HG02678 (cell line): ENCODE measurements around the gene GCGR.
A peak's percentile ranks its signal among the peaks of the same experiment; 100 is the strongest.

Experiments used
- ATAC-seq: cut with Tn5 transposase; IDR thresholded peaks from one replicate; pipeline ENCODE4 v1.9.1; 2021; ENCODE audit warnings: mild to moderate bottlenecking, moderate library complexity; ENCODE audit not compliant: unreplicated experiment

Gene GCGR

DNA sequence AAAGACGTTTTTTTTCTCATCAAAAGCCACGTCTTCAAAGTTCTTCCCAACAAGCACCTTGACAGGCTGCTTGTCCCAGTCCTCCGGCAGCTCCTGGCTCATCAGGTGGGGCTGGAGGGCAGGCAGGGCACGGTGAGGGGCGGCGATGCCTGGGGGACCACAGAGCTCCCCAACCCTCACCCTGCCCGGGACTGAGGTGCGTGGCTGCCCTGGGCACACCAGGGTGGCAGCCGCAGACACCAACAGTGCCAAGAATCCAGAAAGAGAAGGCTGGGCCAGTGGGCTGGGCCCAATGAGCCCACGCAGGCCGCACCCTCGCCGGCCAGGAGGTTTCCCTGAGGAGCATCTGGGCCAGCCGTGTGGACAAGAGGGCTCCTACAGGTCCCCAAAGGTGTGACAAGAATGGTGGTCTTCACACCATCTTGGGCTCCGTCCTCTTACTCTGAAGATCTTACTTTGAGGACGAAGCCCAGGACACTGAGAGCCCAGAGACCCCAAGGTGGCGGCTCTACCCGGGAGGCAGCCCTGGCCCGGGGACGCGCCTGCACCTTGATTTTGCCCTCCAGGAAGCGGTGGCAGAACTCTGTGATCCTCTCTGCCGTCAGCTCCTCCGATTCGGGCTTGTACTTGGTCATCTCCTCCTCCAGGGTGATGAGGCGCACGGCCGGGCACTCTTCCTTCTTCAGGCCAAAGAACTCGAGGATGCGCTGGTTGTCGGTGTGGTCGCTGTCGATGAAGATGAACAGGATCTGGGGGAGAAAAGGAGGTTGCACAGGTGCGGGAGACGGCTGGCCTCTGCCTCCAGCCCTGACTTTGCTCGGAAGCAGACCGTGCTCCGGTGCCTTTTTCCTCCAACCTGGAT is 42.2 kb downstream of the GCGR start:
- ATAC-seq: no peak

DNA sequence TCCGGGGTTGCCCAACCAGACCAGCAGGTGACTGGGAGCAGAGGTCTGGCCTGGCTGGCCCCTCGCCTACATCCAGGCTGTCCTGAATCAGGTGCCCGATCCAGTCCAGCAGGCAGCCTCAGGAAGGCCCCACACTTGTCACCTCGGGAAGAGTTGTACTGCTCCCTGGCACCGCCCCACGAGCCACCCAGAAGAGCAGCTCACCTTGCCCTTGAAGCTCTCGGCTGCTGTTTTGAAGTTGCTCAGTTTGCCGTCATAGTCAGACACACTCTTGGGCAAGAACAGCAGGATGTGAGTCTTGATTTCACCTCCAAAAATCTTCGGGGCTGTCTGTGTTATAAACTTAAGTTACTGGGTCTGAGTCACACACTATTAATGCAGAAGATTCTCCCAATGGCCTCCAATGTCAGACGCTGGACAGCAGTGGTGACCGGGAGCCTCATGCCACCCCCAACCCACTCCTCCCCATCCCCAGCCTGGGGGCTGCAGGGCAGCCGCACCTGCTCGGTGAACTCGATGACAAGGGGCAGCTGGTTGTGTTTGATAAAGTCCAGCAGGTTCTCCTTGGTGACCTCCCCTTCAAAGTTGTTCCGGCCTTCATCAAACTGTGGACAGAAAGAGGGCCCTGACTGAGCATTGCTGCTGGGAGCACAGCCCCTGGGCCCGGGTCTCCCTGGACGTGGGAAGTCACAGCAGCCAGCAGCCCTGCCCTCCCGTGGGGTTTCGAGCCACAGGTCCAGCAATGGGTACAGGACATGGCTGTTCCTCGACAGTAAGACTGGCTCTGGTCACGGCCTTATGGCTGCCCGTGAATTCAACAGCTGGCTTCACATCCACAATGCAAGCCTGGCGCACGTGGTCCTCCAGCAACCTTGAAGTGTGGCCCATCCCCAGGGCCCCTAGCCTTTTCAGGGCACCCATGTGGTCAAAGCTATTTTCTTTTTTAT is 43.1 kb downstream of the GCGR start:
- no peak for ATAC-seq

DNA sequence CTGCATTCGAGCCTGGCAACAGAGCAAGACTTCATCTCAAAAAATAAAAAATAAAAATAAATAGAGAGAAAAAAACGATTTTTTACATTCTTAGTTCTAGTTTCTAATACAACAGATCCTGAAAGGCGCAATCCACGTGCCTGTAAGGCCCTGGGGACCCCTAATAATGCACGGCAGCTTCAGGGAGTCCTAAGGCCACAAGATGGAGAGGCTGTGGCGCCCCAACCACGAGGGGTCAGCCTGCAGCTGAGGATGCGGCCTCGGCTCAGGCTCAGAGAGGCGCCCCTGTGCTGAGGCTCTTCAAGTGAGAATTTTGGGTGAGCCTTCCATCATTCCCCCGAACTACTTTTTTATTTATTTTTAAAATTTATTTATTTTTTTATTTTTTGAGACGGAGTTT is 45.5 kb downstream of the GCGR start:
- no peak for ATAC-seq

DNA sequence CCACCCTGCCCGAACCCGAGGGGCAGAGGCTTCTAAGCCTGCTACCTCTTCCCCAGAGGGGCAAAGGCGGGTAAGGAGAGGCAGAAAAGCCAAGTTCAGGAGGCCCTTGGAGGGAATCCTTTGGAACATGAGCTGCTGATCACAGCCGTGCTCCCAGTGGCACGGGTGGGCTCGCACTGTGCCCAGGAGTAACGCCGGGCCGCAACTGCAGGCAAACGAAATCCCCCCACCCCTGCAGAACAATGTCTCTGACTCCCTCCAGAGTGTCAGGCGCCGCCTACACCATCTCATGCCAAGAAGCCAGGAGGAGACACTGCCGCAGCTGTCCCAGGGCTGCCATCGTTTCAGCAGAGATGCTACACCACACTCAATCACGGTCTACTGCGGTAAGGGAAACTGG is 47.5 kb downstream of the GCGR start:
- ATAC-seq: no peak

DNA sequence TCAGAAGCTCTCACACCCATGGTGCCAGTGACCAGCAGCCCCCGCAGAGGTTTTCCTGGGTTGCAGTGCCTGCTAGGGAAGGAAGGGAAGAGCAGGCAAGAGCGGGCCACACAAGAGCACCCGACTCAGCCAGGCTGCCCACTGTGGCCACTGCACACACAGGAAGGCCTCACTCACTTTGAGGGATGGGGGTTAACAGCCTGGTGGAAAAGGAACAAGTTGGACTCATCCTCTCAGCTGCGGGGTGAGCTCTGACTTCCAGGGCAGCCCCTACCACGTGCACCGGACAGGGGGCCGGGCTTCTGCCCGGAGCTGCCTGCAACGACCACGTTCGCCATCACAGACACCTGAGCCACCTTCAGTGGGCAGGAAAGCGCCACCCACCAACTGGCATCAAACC is 48.3 kb downstream of the GCGR start:
- ATAC-seq: no peak

DNA sequence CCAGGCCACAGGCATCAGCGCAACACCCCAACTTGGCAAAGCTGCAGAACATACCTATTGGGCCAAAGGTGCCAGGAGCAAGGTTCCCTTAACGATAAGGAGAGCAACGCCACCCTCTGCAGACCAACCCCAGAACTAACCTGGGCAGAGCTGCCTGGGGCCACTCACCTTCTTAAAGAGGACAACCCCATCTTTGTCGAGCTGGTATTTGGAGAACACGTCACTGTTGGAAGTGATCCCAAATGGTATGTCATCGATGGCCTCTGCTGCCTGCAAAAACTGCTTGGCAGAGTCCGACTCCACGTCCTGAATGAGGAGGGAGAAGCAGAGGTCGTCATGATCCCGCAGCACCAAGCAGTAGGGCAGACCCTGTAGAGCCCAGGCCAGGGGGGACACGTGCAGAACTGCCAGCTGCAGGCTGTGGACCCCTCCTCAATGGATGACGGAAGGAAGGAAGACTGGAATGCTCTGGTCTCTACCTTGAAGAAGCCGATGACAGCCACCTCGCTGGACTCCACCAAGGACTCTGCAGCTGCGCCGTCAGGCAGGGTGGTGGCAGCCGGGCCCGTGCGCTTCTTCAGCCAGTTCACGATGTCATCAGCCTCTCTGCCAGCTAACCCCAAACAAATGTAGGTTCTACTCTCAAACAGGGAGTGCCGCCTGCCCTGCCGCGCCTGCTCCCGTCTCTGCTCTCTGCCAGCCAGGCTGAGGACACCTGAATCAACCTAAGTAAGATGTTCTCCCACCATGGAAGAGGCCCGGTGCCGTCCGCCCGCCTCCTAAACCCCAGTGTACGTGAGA is 51.2 kb downstream of the GCGR start:
- no peak for ATAC-seq

DNA sequence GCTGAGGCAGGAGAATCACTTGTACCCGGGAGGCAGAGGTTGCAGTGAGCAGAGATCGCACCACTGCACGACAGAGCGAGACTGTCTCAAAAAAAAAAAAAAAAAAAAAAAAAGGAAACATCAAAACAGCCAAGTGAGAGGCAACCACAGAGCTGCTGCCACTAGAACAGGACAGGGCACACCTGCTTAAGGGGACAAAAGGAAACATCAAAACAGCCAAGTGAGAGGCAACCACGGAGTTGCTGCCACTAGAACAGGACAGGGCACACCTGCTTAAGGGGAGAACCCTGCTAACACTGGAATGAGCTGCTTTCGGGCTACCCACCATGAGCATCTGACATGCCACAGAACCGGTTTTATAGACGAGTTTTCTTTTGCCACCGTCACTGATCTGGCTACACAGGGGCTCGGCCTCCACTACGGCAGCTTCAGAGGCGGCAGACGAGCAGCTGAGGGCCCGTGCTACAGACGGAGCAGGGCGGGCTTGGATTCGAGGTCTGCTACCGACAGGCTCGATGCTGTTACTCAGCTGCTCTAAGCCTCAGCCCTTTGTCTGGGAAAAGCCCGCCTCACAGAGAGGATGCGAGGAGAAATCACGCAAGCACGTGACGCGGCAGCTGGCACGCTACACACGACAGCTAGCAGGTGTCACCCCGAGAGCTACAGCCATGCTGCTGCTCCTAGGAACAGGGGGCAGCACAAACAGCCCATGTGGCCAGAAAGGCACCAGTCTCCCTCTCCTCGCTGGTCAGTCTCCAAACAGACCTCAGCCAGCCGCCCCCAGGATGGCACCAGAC is 54.4 kb downstream of the GCGR start:
- no peak for ATAC-seq

DNA sequence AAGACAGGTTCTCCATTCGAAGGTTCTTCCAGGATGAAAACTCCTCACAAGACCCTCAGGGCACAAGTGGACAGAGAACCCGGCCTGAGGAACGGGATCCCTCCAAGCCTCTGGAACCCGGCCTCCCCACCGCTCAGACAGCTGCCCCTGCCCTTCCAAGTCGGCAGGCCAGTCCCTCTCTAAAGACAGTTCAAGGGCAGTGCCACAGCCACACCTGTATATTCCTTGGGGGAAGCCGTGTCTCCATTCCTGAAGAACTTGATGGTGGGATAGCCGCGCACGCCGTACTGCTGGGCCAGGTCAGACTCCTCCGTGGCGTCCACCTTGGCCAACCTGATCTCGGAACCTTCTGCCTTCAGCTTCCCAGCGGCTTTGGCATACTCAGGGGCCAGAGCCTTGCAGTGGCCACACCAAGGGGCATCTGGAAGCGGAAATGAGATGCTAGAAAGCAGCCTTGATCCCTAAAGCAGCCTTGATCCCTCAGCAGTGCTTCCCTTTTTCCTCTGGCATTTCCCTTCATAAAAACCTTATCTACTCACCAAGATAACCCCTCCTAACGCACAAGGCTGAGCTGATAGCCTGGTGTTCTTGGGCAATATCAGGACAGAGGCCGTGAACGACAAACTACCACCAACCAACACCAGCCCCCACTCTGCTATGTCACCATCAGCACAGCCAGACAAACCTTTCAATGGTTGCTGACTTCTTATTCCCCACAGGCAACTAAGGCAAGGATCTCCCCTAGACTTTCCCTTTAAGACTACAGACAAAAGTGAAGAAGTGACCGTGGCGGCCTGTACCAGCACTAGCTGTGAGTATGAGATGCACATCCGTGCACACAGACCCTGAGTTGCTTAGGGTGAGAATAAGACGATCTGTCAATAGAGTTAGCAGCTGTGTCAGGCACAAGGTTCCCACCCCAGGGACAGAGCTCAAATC is 55.3 kb downstream of the GCGR start:
- ATAC-seq: no peak

DNA sequence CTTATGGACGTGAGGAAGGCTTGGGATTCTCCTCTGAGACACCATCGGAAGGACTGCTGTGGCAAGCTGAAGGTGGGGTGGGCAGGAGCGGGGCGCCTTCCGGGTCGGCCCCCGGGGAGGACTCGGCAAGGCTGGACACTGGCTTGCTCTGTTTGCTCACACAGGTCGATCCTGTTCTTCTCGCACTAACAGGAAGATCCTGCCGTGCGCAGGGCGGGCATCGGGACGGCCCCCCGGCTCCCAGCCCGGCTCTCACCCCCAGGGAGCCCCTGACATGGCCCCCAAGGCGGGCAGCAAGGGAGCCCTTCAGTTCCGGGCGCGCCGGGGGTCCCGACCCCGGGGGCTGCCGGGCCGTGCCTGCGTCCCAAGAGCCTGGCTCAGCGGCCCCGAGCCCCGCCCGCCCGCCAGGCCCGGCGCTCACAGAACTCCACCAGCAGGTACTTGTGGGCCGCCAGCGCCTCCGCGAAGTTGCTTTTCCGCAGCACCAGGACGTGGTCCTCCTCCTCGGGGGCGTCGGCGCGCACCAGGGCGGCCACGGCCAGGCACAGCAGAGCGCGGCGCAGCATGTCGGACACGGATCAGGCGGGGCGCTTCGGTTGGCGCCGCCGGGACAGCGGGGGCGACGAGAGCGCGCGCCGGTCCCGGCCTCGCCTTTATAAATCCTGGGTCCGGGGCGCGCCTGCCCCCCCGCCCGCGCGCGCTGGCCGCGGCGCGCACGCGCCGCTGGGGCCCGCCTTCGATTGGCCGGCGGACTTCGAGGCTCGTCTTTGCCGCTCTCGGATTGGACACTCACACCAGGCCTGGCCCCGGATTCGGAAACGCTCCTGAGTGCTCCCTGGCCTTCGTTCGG is 56.2 kb downstream of the GCGR start, which contains the start of gene P4HB:
Gene P4HB, minus strand, starts transcription at position 630 of the 850 bp plus-strand sequence. Its CDS starts 64 bp downstream, at position 566.
- ATAC-seq: peak; percentile 76

DNA sequence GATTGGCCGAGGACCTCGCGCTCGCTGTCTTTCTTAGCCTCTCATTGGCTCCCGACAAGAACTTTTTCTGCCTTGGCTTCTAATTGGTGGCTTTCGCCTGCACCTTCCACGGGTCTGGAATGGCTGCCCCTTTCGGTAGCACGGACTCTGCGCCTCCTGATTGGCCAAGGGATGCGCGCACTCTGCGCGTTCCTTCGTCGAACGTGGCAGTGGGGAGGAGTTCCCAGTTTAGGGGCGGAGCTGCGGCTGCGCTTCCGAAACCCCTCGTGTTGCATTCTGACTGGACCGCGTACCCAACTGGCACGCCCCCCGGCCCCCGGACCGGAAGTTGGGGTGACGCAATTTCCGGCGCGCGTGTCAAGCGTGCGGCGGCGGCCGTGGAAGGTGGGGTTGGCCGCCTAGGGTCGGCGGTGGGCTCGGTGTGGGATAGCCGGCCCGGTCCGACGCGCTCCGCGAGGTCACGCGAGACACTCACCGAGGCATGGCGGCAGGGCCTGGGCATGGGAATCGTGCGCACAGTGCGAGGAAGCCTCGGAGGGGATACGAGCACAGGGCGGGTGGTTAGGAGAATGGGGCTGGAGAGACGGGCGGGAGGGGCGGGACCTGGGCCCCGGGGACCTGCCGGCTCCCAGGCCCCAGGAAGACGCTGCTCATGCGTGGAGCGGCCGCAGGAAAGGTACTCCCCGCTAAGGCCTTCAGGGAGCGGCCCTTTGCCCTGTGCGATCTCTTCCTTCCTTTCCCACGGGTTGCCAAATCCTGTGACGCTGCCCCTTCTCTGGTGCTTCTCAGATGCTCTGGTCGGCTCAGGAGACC is 57.0 kb downstream of the GCGR start:
- peak; percentile 82 for ATAC-seq

DNA sequence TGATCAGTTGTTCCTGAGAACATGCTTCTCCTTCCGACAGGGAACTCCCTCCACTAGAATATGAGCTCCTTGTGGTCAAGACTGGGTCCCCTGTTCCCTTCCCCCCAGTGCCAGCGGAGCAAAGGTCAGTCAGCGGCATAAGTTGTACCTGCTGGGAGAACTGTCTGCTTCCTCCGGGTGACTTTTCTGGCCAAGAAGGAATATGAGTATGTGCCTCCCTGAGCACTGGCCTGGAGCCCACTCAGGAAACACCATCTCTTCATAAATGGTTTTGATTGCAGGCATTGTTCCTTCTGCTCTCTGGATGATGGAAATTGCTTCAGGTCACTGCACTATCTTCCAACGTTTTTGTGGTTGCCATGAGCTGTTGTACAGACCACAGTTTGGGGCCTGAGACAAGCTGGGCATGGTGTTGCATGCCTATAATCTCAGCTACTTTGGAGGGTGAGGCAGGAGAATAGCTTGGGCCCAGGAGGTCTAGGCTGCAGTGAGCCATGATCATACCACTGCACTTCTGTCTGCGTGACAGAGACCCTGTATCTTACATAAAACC is 59.2 kb downstream of the GCGR start:
- ATAC-seq: no peak
